Activated B cell treated with CpG ODN at 0.5 μM for 24 hours (primary cell): ENCODE results near the gene TRHDE. TPM values are rescaled to one million over a fixed set of nuclear protein-coding genes. Genes with fewer than 3 reads are reported as not detected.

Source experiments
- ATAC-seq: fragments of 200-7000 bp; cut with Tn5 transposase; one replicate; pipeline ENCODE4 v1.10.0; 2021; ENCODE audit warnings: low read depth, mild to moderate bottlenecking, moderate library complexity
- CTCF ChIA-PET: fragments of 350-600 bp; sonication (Branson Sonifier 250); formaldehyde crosslinking; loops from one replicate; lab custom pipeline; 2021; ENCODE audit warnings: antibody characterized with exemption; lab: Charles Lee
- POLR2A ChIA-PET: fragments of 350-600 bp; sonication (Branson Sonifier 250); formaldehyde crosslinking; loops from one replicate; lab custom pipeline; 2021; ENCODE audit warnings: antibody characterized with exemption; lab: Charles Lee
- DNase-seq: peaks from one replicate; pipeline ENCODE4 v3.0.0; 2022
- H3K27ac Mint-ChIP-seq: one replicate; pipeline ENCODE4 v1.8.0; 2020; ENCODE audit warnings: mixed read lengths
- H3K27me3 Mint-ChIP-seq: one replicate; pipeline ENCODE4 v1.8.0; 2021; ENCODE audit warnings: mixed read lengths
- H3K36me3 Mint-ChIP-seq: one replicate; pipeline ENCODE4 v1.8.0; 2021; ENCODE audit warnings: low read depth, mixed read lengths
- H3K4me1 Mint-ChIP-seq: one replicate; pipeline ENCODE4 v1.8.0; 2021; ENCODE audit warnings: mixed read lengths
- H3K4me3 Mint-ChIP-seq: one replicate; pipeline ENCODE4 v1.8.0; 2020; ENCODE audit warnings: mild to moderate bottlenecking, mixed read lengths
- H3K9me3 Mint-ChIP-seq: one replicate; pipeline ENCODE4 v1.8.0; 2020; ENCODE audit warnings: mixed read lengths
- intact Hi-C: fragments of 100-400 bp; cut with micrococcal nuclease; formaldehyde crosslinking; loops from one replicate; pipeline ENCODE4 v1.15.1; 2024
- total RNA-seq: library from RNA; stranded (reverse); gene quantifications from 2 replicates; pipeline ENCODE4 v1.2.3, GENCODE V29; 2022
- TF ChIP-seq, protein P1 (sequence below): fragments of 200-600 bp; IDR thresholded peaks from one replicate; pipeline ENCODE4 v1.8.0; 2022; ENCODE audit warnings: antibody characterized with exemption, mild to moderate bottlenecking

Gene TRHDE
- total RNA-seq, 1 donor from 2014 or later: not detected

DNA sequence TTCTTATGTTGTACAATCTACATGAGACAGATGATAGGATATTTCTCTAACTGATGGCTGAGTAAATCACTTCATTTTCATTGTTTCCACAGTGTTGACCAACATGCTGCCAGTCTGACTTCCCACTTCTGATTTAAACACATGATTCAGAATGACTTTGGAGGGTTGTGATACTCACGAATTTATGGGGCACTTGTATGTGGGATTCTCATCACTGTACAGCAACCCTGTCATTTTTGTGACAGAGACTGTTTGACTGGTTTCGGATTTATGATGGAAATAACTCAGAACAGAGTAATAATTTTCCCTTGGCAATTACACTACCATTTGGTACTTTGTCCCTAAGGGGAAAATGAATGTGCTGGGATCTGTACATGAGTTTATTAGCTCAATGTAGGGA, 333.8 kb downstream of the TRHDE start:
- Mint-ChIP-seq H3K27ac (no peak overlapping the region), H3K4me1 (no peaks in the 10 kb centered on the region), H3K4me3 (no peak overlapping the region), H3K36me3 (no peaks in the 10 kb centered on the region), H3K27me3 (no peaks in the 10 kb centered on the region), H3K9me3 (peaks cover 10% of the 10 kb centered on the region)
- DNase-seq: no peak
- intact Hi-C loops: no loop called here
- TF ChIP-seq, protein P1, sequence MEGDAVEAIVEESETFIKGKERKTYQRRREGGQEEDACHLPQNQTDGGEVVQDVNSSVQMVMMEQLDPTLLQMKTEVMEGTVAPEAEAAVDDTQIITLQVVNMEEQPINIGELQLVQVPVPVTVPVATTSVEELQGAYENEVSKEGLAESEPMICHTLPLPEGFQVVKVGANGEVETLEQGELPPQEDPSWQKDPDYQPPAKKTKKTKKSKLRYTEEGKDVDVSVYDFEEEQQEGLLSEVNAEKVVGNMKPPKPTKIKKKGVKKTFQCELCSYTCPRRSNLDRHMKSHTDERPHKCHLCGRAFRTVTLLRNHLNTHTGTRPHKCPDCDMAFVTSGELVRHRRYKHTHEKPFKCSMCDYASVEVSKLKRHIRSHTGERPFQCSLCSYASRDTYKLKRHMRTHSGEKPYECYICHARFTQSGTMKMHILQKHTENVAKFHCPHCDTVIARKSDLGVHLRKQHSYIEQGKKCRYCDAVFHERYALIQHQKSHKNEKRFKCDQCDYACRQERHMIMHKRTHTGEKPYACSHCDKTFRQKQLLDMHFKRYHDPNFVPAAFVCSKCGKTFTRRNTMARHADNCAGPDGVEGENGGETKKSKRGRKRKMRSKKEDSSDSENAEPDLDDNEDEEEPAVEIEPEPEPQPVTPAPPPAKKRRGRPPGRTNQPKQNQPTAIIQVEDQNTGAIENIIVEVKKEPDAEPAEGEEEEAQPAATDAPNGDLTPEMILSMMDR: no peak
- ChIA-PET CTCF (no interaction called here), POLR2A (no interaction called here)
- no peak for ATAC-seq

DNA sequence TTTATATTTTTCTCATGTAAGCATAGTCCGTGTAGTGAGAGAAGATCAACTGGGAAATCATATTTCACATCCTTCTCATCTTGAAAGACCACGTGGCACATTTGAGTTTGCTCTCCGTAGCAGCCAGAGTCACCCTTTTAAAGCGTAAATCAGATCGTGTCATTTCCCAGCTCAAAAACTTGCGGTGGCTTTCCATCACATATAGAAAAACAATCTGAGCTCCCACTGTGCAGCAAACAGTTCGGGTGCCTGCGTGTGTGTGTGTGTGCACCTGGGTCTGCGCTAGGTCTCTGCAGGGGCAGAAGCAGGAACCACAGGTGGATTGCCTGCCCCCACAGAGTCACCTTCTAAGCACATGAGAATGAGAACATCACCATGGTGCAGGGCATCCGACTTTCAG, 338.2 kb downstream of the TRHDE start:
- CTCF ChIA-PET: no interaction called here
- Mint-ChIP-seq H3K4me1 (no peaks in the 10 kb centered on the region), H3K27me3 (no peaks in the 10 kb centered on the region), H3K9me3 (no peaks in the 10 kb centered on the region), H3K27ac (no peak overlapping the region), H3K4me3 (no peak overlapping the region), H3K36me3 (no peaks in the 10 kb centered on the region)
- POLR2A ChIA-PET: no interaction called here
- TF ChIP-seq, protein P1: no peak
- intact Hi-C loops: no loop called here
- no peak for DNase-seq
- no peak for ATAC-seq

DNA sequence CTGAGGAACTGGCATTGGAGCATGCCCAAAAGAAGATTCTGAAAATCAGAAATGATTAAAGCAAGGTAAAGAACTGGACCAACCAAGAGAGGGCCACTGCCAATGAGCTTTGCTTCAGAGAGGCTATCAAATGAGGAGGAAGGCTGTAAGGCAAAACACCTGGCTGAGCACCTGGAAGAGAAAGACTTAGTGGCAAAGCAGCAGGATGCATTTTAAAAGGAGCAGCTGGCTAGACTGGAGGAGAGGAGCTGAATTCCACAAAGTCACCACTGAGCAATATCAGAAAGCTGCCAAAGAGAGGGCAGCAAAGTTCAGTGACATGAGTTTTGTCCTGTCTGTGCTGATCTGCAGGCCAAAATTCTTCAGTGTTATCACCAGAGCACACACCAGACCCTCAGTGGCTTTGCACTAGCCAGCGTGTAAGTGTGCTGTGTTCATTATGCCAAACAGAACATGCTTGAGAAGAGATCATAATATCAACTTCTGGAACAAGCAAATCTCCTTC, 338.7 kb downstream of the TRHDE start:
- ChIA-PET POLR2A (no interaction called here), CTCF (no interaction called here)
- Mint-ChIP-seq H3K4me3 (no peak overlapping the region), H3K9me3 (no peaks in the 10 kb centered on the region), H3K4me1 (no peaks in the 10 kb centered on the region), H3K36me3 (no peaks in the 10 kb centered on the region), H3K27me3 (no peaks in the 10 kb centered on the region), H3K27ac (no peak overlapping the region)
- intact Hi-C loops: no loop called here
- TF ChIP-seq, protein P1: no peak
- no peak for ATAC-seq
- no peak for DNase-seq

DNA sequence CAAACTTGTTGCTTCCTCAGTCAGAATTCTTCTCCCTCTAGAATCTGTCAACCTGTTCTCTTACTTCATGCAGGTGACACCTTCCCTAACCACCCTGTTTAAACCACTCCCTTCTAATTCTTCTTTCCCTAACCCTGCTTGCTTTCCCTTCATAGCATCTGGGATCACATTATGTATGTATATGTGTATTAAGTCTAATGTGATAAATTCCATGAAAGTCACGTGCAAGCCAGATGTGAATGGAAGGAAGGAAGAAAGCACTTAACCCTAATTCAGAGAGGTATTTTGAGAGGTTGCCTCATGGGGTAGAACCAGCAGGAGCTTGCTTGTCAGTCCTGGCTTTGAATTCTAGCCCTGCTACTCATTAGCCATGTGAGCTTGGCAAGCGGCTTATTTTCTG, 340.0 kb downstream of the TRHDE start:
- Mint-ChIP-seq H3K9me3 (no peaks in the 10 kb centered on the region), H3K36me3 (no peaks in the 10 kb centered on the region), H3K27ac (no peak overlapping the region), H3K27me3 (no peaks in the 10 kb centered on the region), H3K4me3 (no peak overlapping the region), H3K4me1 (no peaks in the 10 kb centered on the region)
- ChIA-PET CTCF (no interaction called here), POLR2A (no interaction called here)
- no peak for DNase-seq
- ATAC-seq: no peak
- TF ChIP-seq, protein P1: no peak
- intact Hi-C loops: no loop called here

DNA sequence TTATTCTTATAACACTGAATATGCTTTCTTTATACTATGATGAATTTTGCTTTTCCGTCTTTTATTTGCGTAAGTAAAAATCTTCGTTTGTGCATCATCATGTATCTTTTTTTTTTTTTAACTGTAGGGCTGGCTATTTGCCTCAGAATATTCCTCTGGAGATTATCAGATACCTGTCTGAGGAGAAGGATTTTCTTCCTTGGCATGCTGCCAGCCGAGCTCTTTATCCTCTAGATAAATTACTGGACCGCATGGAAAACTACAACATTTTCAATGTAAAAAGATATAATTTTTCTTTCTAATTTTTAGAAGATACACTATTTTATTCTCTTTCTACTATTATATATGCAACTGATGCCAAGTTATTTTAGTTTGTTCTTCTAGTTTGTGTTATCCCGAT, 346.6 kb downstream of the TRHDE start:
- ATAC-seq (no peak), DNase-seq (no peak)
- no peak overlapping the region for H3K4me3 Mint-ChIP-seq
- no peaks in the 10 kb centered on the region for H3K4me1 Mint-ChIP-seq
- intact Hi-C loops: no loop called here
- ChIA-PET POLR2A (no interaction called here), CTCF (no interaction called here)
- H3K27ac Mint-ChIP-seq: no peak overlapping the region
- H3K27me3 Mint-ChIP-seq: no peaks in the 10 kb centered on the region
- no peaks in the 10 kb centered on the region for H3K9me3 Mint-ChIP-seq
- TF ChIP-seq, protein P1: no peak
- H3K36me3 Mint-ChIP-seq: no peaks in the 10 kb centered on the region
